K562 (cell line): ENCODE measurements around the gene BLTP3A. TPM values are rescaled to one million over a fixed set of nuclear protein-coding genes. Genes with fewer than 3 reads are reported as not detected.
A peak's percentile ranks its signal among the peaks of the same experiment; 100 is the strongest.

Source experiments
- GTF2E2 ChIP-seq: fragments of 200-800 bp; sonication (Bioruptor generic); IDR thresholded peaks from 2 replicates; pipeline ENCODE4 v1.6.1; 2016; ENCODE audit warnings: missing genetic modification characterization, missing compliant biosample characterization
- KHSRP ChIP-seq: fragments of 450-650 bp; IDR thresholded peaks from 2 replicates; pipeline ENCODE4 v1.6.1; 2017
- KLF16 ChIP-seq: IDR thresholded peaks from 2 replicates; pipeline ENCODE4 v1.6.1; 2016; ENCODE audit warnings: antibody characterized with exemption
- NR3C1 ChIP-seq: sonication (generic); formaldehyde crosslinking; IDR thresholded peaks from 2 replicates; pipeline ENCODE4 v1.8.1; 2022; ENCODE audit warnings: missing genetic modification reagents
- NUFIP1 ChIP-seq: fragments of 450-650 bp; IDR thresholded peaks from 2 replicates; pipeline ENCODE4 v1.6.1; 2018; ENCODE audit not compliant: partially characterized antibody
- OTX1 ChIP-seq: fragments of 450-650 bp; formaldehyde crosslinking; IDR thresholded peaks from 2 replicates; pipeline ENCODE4 v1.4.0; 2022; ENCODE audit warnings: mild to moderate bottlenecking
- SIX5 ChIP-seq, 2 experiments: IDR thresholded peaks; 2 replicates each; pipeline ENCODE4 v1.6.1; 2011; ENCODE audit warnings: low read length in 2 of 2, borderline replicate concordance in 1 of 2, low read depth in 1 of 2, mild to moderate bottlenecking in 1 of 2, moderate library complexity in 1 of 2; ENCODE audit not compliant: insufficient read depth in 1 of 2
- ZNF165 ChIP-seq: fragments of 250-450 bp; sonication (Bioruptor Pico); IDR thresholded peaks from 2 replicates; pipeline ENCODE4 v1.4.0; 2020; ENCODE audit warnings: borderline replicate concordance
- ZNF24 ChIP-seq: fragments of 450-650 bp; IDR thresholded peaks from 2 replicates; pipeline ENCODE4 v1.6.1; 2016
- ZNF444 ChIP-seq: fragments of 250-450 bp; sonication (Bioruptor Pico); IDR thresholded peaks from 2 replicates; pipeline ENCODE4 v1.4.0; 2020; ENCODE audit warnings: mild to moderate bottlenecking, moderate library complexity
- polyA plus RNA-seq, 8 experiments: library from polyadenylated mRNA; depleted of rRNA in 4 of 8; stranded (reverse) in 5 of 8; unstranded in 3 of 8; fragments of >200 nt; fragmentation: Nextera tagmentation in 2 of 8; fragmentation: Illumina TruSeq in 1 of 8; extraction: Ambion mirVana in 2 of 8; extraction: Trizol in 1 of 8; gene quantifications; 2 replicates each; pipeline versions ENCODE4 v1.2.1 to v1.2.3, GENCODE V29; 2011 to 2014; ENCODE audit warnings: inconsistent platforms in 1 of 8, missing spikeins in 1 of 8
- total RNA-seq, 7 experiments: library from RNA; depleted of rRNA in 6 of 7; stranded (reverse); fragments of >200 nt in 6 of 7; fragmentation: Illumina TruSeq in 2 of 7; extraction: Trizol in 2 of 7; gene quantifications; 2 replicates each; pipeline versions ENCODE4 v1.2.1 to v1.2.3, GENCODE V29; 2011 to 2021; ENCODE audit warnings: low replicate concordance in 1 of 7
- TF ChIP-seq, protein P1 (sequence below): sonication (generic); formaldehyde crosslinking; IDR thresholded peaks from 2 replicates; pipeline ENCODE4 v1.8.1; 2022; ENCODE audit warnings: missing genetic modification reagents
- TF ChIP-seq, protein P2 (sequence below): conservative IDR thresholded peaks from 2 replicates; pipeline ENCODE4 v1.6.1; 2011; ENCODE audit warnings: low read depth, mild to moderate bottlenecking, low read length; ENCODE audit not compliant: control insufficient read depth
- TF ChIP-seq, protein P3 (sequence below): sonication (generic); formaldehyde crosslinking; IDR thresholded peaks from 2 replicates; pipeline ENCODE4 v1.8.0; 2022; ENCODE audit warnings: mild to moderate bottlenecking, missing genetic modification reagents
- TF ChIP-seq, protein P4 (sequence below): fragments of 450-650 bp; formaldehyde crosslinking; conservative IDR thresholded peaks from 2 replicates; pipeline ENCODE4 v1.4.0; 2022; ENCODE audit warnings: mild to moderate bottlenecking, missing genetic modification characterization
- TF ChIP-seq, protein P5 (sequence below), 2 experiments: IDR thresholded peaks; 2 replicates each; pipeline ENCODE4 v1.6.1; 2011; ENCODE audit warnings: borderline replicate concordance in 1 of 2, control low read depth in 1 of 2, low read depth in 1 of 2, low read length in 1 of 2, mild to moderate bottlenecking in 1 of 2, mixed read lengths in 1 of 2, moderate library complexity in 1 of 2; ENCODE audit not compliant: insufficient read depth in 1 of 2, insufficient read length in 1 of 2, poor library complexity in 1 of 2, severe bottlenecking in 1 of 2; ENCODE audit errors: extremely low read depth in 1 of 2
- TF ChIP-seq, protein P6 (sequence below): sonication (generic); formaldehyde crosslinking; IDR thresholded peaks from 2 replicates; pipeline ENCODE4 v1.5.0; 2020; ENCODE audit warnings: missing genetic modification reagents

The BLTP3A gene
- total and polyA plus RNA-seq, 9 of the 15 experiments (the other 6 are each of a cell fraction or from before 2014, with no cell fraction given): 7.5 to 34.6 (median 15.5) TPM

DNA sequence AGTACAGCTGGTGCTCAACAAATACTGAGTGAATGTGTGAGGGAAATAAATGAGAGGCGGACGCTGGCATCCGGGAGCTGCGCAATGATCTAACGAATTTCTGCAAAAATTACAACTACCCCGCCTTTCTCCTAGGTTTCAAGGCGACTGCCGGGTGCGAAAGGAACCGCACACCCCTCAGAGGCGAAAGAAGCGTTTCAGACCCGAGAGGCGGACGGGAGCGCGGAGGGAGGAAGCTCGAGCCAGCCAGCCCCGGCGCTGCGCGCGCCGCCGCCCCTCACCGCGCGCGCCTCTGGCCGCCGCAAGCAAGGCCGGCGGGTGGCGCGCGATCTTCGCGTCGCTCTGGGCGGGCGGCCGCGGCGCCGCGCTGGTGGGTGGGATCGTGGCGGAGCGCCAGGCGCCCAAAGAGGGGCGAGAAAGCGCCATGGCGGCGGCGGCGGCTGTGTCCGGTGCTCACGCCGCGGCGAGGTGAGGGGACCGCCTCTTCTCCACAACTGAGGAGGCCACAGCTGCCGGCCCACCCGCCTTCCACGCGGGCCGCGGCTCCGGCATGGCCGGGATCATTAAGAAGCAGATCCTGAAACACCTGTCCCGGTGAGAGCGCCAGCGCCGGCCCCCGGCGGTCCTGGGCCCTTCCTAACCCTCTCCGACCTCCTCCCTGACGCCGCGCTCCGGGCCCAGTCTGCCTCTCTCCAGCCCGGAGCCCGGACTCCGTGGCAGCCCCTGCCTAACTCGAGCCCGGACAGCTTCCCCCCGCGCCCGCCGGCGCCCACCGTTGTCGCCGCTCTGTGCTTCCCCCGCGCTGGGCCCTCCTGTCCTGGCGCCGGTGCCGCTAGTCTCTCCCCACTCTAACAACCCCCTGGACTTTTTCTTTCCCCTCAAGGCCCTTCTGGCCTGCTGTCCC is at the start of gene BLTP3A (continued):
- TF ChIP-seq, protein P1, sequence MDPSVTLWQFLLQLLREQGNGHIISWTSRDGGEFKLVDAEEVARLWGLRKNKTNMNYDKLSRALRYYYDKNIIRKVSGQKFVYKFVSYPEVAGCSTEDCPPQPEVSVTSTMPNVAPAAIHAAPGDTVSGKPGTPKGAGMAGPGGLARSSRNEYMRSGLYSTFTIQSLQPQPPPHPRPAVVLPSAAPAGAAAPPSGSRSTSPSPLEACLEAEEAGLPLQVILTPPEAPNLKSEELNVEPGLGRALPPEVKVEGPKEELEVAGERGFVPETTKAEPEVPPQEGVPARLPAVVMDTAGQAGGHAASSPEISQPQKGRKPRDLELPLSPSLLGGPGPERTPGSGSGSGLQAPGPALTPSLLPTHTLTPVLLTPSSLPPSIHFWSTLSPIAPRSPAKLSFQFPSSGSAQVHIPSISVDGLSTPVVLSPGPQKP: no peak
- TF ChIP-seq, protein P2, sequence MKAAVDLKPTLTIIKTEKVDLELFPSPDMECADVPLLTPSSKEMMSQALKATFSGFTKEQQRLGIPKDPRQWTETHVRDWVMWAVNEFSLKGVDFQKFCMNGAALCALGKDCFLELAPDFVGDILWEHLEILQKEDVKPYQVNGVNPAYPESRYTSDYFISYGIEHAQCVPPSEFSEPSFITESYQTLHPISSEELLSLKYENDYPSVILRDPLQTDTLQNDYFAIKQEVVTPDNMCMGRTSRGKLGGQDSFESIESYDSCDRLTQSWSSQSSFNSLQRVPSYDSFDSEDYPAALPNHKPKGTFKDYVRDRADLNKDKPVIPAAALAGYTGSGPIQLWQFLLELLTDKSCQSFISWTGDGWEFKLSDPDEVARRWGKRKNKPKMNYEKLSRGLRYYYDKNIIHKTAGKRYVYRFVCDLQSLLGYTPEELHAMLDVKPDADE: peak; percentile 64
- TF ChIP-seq SIX5 (IDR thresholded peaks at IDR 0.05; ENCODE audit: borderline replicate concordance in 1 of 2, insufficient read depth in 1 of 2, low read depth in 1 of 2, low read length in 2 of 2): no peak
- TF ChIP-seq ZNF24: peak; percentile 54
- TF ChIP-seq, protein P3, sequence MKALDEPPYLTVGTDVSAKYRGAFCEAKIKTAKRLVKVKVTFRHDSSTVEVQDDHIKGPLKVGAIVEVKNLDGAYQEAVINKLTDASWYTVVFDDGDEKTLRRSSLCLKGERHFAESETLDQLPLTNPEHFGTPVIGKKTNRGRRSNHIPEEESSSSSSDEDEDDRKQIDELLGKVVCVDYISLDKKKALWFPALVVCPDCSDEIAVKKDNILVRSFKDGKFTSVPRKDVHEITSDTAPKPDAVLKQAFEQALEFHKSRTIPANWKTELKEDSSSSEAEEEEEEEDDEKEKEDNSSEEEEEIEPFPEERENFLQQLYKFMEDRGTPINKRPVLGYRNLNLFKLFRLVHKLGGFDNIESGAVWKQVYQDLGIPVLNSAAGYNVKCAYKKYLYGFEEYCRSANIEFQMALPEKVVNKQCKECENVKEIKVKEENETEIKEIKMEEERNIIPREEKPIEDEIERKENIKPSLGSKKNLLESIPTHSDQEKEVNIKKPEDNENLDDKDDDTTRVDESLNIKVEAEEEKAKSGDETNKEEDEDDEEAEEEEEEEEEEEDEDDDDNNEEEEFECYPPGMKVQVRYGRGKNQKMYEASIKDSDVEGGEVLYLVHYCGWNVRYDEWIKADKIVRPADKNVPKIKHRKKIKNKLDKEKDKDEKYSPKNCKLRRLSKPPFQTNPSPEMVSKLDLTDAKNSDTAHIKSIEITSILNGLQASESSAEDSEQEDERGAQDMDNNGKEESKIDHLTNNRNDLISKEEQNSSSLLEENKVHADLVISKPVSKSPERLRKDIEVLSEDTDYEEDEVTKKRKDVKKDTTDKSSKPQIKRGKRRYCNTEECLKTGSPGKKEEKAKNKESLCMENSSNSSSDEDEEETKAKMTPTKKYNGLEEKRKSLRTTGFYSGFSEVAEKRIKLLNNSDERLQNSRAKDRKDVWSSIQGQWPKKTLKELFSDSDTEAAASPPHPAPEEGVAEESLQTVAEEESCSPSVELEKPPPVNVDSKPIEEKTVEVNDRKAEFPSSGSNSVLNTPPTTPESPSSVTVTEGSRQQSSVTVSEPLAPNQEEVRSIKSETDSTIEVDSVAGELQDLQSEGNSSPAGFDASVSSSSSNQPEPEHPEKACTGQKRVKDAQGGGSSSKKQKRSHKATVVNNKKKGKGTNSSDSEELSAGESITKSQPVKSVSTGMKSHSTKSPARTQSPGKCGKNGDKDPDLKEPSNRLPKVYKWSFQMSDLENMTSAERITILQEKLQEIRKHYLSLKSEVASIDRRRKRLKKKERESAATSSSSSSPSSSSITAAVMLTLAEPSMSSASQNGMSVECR (CRISPR knock-in tag): peak; percentile 74
- no peak for TF ChIP-seq KLF16
- TF ChIP-seq, protein P4, sequence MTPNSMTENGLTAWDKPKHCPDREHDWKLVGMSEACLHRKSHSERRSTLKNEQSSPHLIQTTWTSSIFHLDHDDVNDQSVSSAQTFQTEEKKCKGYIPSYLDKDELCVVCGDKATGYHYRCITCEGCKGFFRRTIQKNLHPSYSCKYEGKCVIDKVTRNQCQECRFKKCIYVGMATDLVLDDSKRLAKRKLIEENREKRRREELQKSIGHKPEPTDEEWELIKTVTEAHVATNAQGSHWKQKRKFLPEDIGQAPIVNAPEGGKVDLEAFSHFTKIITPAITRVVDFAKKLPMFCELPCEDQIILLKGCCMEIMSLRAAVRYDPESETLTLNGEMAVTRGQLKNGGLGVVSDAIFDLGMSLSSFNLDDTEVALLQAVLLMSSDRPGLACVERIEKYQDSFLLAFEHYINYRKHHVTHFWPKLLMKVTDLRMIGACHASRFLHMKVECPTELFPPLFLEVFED: no peak
- no peak for TF ChIP-seq OTX1 (CRISPR knock-in tag)
- TF ChIP-seq, protein P5, sequence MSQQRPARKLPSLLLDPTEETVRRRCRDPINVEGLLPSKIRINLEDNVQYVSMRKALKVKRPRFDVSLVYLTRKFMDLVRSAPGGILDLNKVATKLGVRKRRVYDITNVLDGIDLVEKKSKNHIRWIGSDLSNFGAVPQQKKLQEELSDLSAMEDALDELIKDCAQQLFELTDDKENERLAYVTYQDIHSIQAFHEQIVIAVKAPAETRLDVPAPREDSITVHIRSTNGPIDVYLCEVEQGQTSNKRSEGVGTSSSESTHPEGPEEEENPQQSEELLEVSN (IDR thresholded peaks at IDR 0.05; ENCODE audit: borderline replicate concordance in 1 of 2, extremely low read depth in 1 of 2, insufficient read depth in 1 of 2, insufficient read length in 1 of 2, low read depth in 1 of 2, low read length in 1 of 2, poor library complexity in 1 of 2, severe bottlenecking in 1 of 2): peak; percentile 40 to 65
- TF ChIP-seq NUFIP1: no peak
- no peak for TF ChIP-seq ZNF444 (CRISPR knock-in tag)
- TF ChIP-seq ZNF165 (CRISPR knock-in tag): no peak
- no peak for TF ChIP-seq KHSRP
- TF ChIP-seq NR3C1 (CRISPR knock-in tag): peak; percentile 29; the same call in 1 of the 2 replicates
- peak; percentile 40; the same call in 1 of the 2 replicates for TF ChIP-seq GTF2E2 (tag)
- TF ChIP-seq, protein P6, sequence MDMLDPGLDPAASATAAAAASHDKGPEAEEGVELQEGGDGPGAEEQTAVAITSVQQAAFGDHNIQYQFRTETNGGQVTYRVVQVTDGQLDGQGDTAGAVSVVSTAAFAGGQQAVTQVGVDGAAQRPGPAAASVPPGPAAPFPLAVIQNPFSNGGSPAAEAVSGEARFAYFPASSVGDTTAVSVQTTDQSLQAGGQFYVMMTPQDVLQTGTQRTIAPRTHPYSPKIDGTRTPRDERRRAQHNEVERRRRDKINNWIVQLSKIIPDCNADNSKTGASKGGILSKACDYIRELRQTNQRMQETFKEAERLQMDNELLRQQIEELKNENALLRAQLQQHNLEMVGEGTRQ (CRISPR knock-in tag): no peak
